Measurements from ENCODE around the gene CDT1. TPM values are rescaled to one million over a fixed set of nuclear protein-coding genes. Genes with fewer than 3 reads are reported as not detected.

CDT1 gene
- total and polyA plus RNA-seq, 2 experiments from 2014 or later, result 32.6 to 187 TPM

DNA sequence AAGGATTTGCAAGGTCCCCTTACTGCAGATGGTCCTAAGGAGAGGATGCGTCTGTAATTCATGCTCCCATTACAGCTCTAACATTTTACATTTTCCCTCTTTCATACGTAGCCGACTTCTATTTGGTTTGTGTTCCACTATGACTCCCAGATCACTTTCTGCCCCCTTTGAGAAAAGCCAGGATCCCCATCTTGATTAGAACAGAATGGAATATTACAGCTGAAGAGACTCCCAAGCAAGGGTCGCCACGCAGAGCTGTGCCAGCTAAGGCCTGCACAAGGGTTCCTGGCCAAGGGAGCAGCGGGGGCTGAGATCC is 3.4 kb upstream of the CDT1 start (continued):
- TF ChIP-seq STAT1 (IDR thresholded peaks at IDR 0.05; ENCODE audit: unreplicated experiment) (no peak), EZH2phosphoT487 (IDR thresholded peaks at IDR 0.05; ENCODE audit: unreplicated experiment) (no peak)
- TF ChIP-seq, protein P1, sequence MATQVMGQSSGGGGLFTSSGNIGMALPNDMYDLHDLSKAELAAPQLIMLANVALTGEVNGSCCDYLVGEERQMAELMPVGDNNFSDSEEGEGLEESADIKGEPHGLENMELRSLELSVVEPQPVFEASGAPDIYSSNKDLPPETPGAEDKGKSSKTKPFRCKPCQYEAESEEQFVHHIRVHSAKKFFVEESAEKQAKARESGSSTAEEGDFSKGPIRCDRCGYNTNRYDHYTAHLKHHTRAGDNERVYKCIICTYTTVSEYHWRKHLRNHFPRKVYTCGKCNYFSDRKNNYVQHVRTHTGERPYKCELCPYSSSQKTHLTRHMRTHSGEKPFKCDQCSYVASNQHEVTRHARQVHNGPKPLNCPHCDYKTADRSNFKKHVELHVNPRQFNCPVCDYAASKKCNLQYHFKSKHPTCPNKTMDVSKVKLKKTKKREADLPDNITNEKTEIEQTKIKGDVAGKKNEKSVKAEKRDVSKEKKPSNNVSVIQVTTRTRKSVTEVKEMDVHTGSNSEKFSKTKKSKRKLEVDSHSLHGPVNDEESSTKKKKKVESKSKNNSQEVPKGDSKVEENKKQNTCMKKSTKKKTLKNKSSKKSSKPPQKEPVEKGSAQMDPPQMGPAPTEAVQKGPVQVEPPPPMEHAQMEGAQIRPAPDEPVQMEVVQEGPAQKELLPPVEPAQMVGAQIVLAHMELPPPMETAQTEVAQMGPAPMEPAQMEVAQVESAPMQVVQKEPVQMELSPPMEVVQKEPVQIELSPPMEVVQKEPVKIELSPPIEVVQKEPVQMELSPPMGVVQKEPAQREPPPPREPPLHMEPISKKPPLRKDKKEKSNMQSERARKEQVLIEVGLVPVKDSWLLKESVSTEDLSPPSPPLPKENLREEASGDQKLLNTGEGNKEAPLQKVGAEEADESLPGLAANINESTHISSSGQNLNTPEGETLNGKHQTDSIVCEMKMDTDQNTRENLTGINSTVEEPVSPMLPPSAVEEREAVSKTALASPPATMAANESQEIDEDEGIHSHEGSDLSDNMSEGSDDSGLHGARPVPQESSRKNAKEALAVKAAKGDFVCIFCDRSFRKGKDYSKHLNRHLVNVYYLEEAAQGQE (IDR thresholded peaks at IDR 0.05; ENCODE audit: unreplicated experiment), result no peak

DNA sequence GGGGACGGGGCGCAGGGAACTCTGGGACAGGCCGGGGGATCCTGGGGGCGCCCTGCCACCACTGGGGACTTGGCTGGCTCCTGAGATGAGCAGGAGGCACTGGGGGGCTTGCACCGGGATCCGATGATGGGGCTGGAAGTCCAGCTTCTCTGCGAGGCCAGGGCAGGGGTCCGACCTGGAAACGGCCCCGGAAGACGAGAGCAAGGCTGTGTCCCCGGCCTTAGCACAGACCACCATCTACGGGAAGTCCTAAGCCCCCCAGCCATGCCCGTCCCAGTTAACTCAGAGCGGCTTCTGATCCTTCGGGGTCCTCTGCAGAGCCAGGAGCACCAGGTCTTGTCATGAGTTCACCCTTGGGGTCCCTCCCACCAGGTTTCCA is 573 bp downstream of the CDT1 start:
- no peaks in the 10 kb centered on the region for H3K4me1 ChIP-seq (ENCODE audit: insufficient read depth)
- H3K79me2 ChIP-seq (replicated peaks; ENCODE audit: insufficient read depth), result peaks cover 11% of the 10 kb centered on the region
- H3K27ac ChIP-seq (ENCODE audit: low read depth), result peak overlapping the region; percentile 74; the same call in 1 of the 2 replicates
- peaks cover 47% of the 10 kb centered on the region for H3F3A ChIP-seq (replicated peaks; ENCODE audit: low read depth)
- H2AFZ ChIP-seq, result no peak overlapping the region
- Mint-ChIP-seq H3K27me3 (ENCODE audit: insufficient read depth, low read depth, poor library complexity) (peaks cover 39% of the 10 kb centered on the region), H3K4me1 (no peaks in the 10 kb centered on the region), H3K4me3 (peak overlapping the region; percentile 85), H3K36me3 (ENCODE audit: low read depth) (peaks cover 56% of the 10 kb centered on the region), H3K9me3 (peaks cover 4% of the 10 kb centered on the region; the same call in 1 of the 3 replicates), H3K27ac (0 out of 2 replicates have a peak overlapping the region, but pooled peaks have one; percentile 67)
- no peaks in the 10 kb centered on the region; the same call in none of the 2 replicates for H4K20me1 ChIP-seq (replicated peaks; ENCODE audit: insufficient read depth)
- peak overlapping the region; percentile 83 for H3K4me3 ChIP-seq
- H3K4me2 ChIP-seq, result peak overlapping the region; percentile 97
- no peaks in the 10 kb centered on the region for H3K9me2 ChIP-seq (ENCODE audit: insufficient read depth)
- ATAC-seq (no peak), DNase-seq (ENCODE audit: low spot score) (no peak)
- no peak for TF ChIP-seq EZH2 (IDR thresholded peaks at IDR 0.05; ENCODE audit: low read depth, unreplicated experiment)
- no peak for TF ChIP-seq CREB1 (CRISPR knock-in tag; IDR thresholded peaks at IDR 0.05; ENCODE audit: low read depth)
- no peak for TF ChIP-seq STAT1 (IDR thresholded peaks at IDR 0.05; ENCODE audit: unreplicated experiment)
- no peak; the same call in 1 of the 2 replicates for TF ChIP-seq POLR2AphosphoS5 (IDR thresholded peaks at IDR 0.05; ENCODE audit: low read depth)
- TF ChIP-seq, protein P2, sequence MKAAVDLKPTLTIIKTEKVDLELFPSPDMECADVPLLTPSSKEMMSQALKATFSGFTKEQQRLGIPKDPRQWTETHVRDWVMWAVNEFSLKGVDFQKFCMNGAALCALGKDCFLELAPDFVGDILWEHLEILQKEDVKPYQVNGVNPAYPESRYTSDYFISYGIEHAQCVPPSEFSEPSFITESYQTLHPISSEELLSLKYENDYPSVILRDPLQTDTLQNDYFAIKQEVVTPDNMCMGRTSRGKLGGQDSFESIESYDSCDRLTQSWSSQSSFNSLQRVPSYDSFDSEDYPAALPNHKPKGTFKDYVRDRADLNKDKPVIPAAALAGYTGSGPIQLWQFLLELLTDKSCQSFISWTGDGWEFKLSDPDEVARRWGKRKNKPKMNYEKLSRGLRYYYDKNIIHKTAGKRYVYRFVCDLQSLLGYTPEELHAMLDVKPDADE (IDR thresholded peaks at IDR 0.05), result no peak
- peaks cover 13% of the 10 kb centered on the region; the same call in 1 of the 2 replicates for H3K36me3 ChIP-seq (ENCODE audit: insufficient read depth)
- no peaks in the 10 kb centered on the region for H3K27me3 ChIP-seq (ENCODE audit: insufficient read depth)

GRCh38 chr16:88804552-88805339 is 1.2 kb downstream of the CDT1 start:
- Histone ChIP-seq H3K4me3 (peak overlapping the region; percentile 83), H3K4me1 (ENCODE audit: insufficient read depth) (no peaks in the 10 kb centered on the region), H4K20me1 (replicated peaks; ENCODE audit: insufficient read depth) (no peaks in the 10 kb centered on the region; the same call in none of the 2 replicates), H3K4me2 (peak overlapping the region; percentile 97), H3K36me3 (ENCODE audit: insufficient read depth) (peaks cover 14% of the 10 kb centered on the region), H3K27me3 (ENCODE audit: insufficient read depth) (no peaks in the 10 kb centered on the region), H3K9me2 (ENCODE audit: insufficient read depth) (no peaks in the 10 kb centered on the region), H2AFZ (no peak overlapping the region), H3K27ac (ENCODE audit: low read depth) (peak overlapping the region; percentile 74; the same call in 1 of the 2 replicates), H3K79me2 (replicated peaks; ENCODE audit: insufficient read depth) (peaks cover 11% of the 10 kb centered on the region), H3F3A (replicated peaks; ENCODE audit: low read depth) (peaks cover 53% of the 10 kb centered on the region)
- Mint-ChIP-seq H3K4me1 (no peaks in the 10 kb centered on the region), H3K27ac (no peak overlapping the region), H3K9me3 (peaks cover 4% of the 10 kb centered on the region; the same call in 1 of the 3 replicates), H3K4me3 (peak overlapping the region; percentile 85), H3K27me3 (ENCODE audit: insufficient read depth, low read depth, poor library complexity) (peaks cover 40% of the 10 kb centered on the region), H3K36me3 (ENCODE audit: low read depth) (peaks cover 62% of the 10 kb centered on the region)
- DNase-seq (ENCODE audit: low spot score) (peak; percentile 64), ATAC-seq (peak; percentile 29)
- TF ChIP-seq EZH2phosphoT487 (IDR thresholded peaks at IDR 0.05; ENCODE audit: unreplicated experiment), result no peak
- TF ChIP-seq, protein P1 (IDR thresholded peaks at IDR 0.05; ENCODE audit: unreplicated experiment), result no peak
